ENCODE measurements around the gene STUB1.

DNA sequence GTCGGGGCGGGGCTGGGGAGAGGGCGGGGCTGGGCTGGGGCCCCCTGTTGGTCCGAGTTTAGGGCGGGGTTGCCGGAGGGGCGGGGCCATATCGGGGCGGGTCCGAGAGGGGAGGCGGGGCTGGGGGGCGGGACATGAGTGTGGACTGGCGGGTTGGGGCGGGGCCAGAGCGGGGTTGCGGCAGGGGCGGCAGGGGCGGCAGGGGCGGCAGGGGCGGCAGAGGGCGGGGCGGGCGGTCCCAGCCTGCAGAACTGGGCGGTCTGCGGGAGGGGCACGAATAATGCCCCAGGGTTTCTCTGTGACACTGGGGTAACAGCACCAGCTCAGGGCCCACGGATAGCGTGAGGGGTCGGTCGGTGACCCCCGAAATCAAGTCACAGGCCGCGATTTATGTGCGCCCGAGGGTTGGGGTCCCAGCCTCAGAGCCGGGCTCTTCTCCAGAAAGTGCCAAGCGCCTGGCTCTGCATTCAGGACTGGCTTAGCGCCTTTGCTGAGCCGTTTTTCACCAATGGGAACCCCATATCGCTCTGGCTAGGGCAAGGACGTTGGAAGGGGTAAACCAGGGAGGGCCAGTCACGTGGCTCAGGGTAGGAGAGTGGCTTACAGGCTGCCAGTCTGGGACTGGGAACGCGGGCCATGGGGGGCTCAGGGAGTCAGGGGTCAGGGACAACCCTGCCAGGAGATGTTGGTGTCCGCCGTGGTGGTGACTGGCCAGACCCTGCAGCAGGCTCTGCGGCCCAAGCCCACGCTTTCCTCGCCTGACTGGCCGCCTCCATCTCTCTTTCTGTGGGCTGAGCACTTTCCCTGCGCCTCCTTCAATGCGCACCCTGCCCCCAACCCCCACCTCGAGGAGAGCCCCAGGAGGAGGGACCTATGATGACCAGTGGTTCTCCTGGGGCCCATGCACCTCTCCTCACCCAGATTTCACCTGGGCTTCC is 42.9 kb upstream of the STUB1 start:
- TF ChIP-seq, protein P1, sequence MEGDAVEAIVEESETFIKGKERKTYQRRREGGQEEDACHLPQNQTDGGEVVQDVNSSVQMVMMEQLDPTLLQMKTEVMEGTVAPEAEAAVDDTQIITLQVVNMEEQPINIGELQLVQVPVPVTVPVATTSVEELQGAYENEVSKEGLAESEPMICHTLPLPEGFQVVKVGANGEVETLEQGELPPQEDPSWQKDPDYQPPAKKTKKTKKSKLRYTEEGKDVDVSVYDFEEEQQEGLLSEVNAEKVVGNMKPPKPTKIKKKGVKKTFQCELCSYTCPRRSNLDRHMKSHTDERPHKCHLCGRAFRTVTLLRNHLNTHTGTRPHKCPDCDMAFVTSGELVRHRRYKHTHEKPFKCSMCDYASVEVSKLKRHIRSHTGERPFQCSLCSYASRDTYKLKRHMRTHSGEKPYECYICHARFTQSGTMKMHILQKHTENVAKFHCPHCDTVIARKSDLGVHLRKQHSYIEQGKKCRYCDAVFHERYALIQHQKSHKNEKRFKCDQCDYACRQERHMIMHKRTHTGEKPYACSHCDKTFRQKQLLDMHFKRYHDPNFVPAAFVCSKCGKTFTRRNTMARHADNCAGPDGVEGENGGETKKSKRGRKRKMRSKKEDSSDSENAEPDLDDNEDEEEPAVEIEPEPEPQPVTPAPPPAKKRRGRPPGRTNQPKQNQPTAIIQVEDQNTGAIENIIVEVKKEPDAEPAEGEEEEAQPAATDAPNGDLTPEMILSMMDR (conservative IDR thresholded peaks at IDR 0.05), result no peak
- TF ChIP-seq ZFX (IDR thresholded peaks at IDR 0.05), result no peak

Measured in C4-2B (cell line).